K562 (cell line): ENCODE results near the gene DTX3. TPM values are rescaled to one million over a fixed set of nuclear protein-coding genes. Genes with fewer than 3 reads are reported as not detected.

Experiments used
- ZNF407 ChIP-seq: fragments of 450-650 bp; IDR thresholded peaks from 2 replicates; pipeline ENCODE4 v1.6.1; 2016; ENCODE audit warnings: low read depth
- ZNF655 ChIP-seq: fragments of 250-450 bp; sonication (Bioruptor Pico); IDR thresholded peaks from 2 replicates; pipeline ENCODE4 v1.5.0; 2021
- polyA plus RNA-seq, 8 experiments: library from polyadenylated mRNA; depleted of rRNA in 4 of 8; stranded (reverse) in 5 of 8; unstranded in 3 of 8; fragments of >200 nt; fragmentation: Nextera tagmentation in 2 of 8; fragmentation: Illumina TruSeq in 1 of 8; extraction: Ambion mirVana in 2 of 8; extraction: Trizol in 1 of 8; gene quantifications; 2 replicates each; pipeline versions ENCODE4 v1.2.1 to v1.2.3, GENCODE V29; 2011 to 2014; ENCODE audit warnings: inconsistent platforms in 1 of 8, missing spikeins in 1 of 8
- total RNA-seq, 7 experiments: library from RNA; depleted of rRNA in 6 of 7; stranded (reverse); fragments of >200 nt in 6 of 7; fragmentation: Illumina TruSeq in 2 of 7; extraction: Trizol in 2 of 7; gene quantifications; 2 replicates each; pipeline versions ENCODE4 v1.2.1 to v1.2.3, GENCODE V29; 2011 to 2021; ENCODE audit warnings: low replicate concordance in 1 of 7

The DTX3 gene
- total and polyA plus RNA-seq, 9 of the 15 experiments (the other 6 are each of a cell fraction or from before 2014, with no cell fraction given), result 0.03 to 0.09 (median 0.06) TPM; not detected in 6

GRCh38 chr12:57586832-57587429 is 17.7 kb upstream of the DTX3 start (continued):
- TF ChIP-seq ZNF407 (no peak), ZNF655 (CRISPR knock-in tag) (no peak)
